ENCODE results near the gene P4HA3.

Gene P4HA3

GRCh38 chr11:74330075-74330858, 18.8 kb upstream of the P4HA3 start:
- H3K9ac ChIP-seq (ENCODE audit: low read depth, low read length): no peak overlapping the region
- no peaks in the 10 kb centered on the region for H3K27me3 ChIP-seq (ENCODE audit: control insufficient read depth, insufficient read depth, low read length)
- H3K36me3 ChIP-seq (ENCODE audit: control insufficient read depth, insufficient read depth, low read length): 0 out of 2 replicates have a peak, but pooled peaks cover 4% of the 10 kb centered on the region
- H3K9me3 ChIP-seq (ENCODE audit: control insufficient read depth, insufficient read depth, low read length): no peaks in the 10 kb centered on the region
- H3K4me3 ChIP-seq (ENCODE audit: low read depth, low read length): no peak overlapping the region
- no peak overlapping the region for H3K27ac ChIP-seq (ENCODE audit: low read depth, low read length)
- no peaks in the 10 kb centered on the region for H3K4me1 ChIP-seq (ENCODE audit: control insufficient read depth, insufficient read depth, low read length)

GRCh38 chr11:74327076-74327475, 15.6 kb upstream of the P4HA3 start:
- no peaks in the 10 kb centered on the region for H3K27me3 ChIP-seq (ENCODE audit: control insufficient read depth, insufficient read depth, low read length)
- H3K36me3 ChIP-seq (ENCODE audit: control insufficient read depth, insufficient read depth, low read length): 0 out of 2 replicates have a peak, but pooled peaks cover 4% of the 10 kb centered on the region
- no peak overlapping the region for H3K4me3 ChIP-seq (ENCODE audit: low read depth, low read length)
- H3K27ac ChIP-seq (ENCODE audit: low read depth, low read length): no peak overlapping the region
- H3K4me1 ChIP-seq (ENCODE audit: control insufficient read depth, insufficient read depth, low read length): no peaks in the 10 kb centered on the region
- no peak overlapping the region for H3K9ac ChIP-seq (ENCODE audit: low read depth, low read length)
- H3K9me3 ChIP-seq (ENCODE audit: control insufficient read depth, insufficient read depth, low read length): no peaks in the 10 kb centered on the region

GRCh38 chr11:74326665-74327064, 15.2 kb upstream of the P4HA3 start:
- no peak overlapping the region for H3K4me3 ChIP-seq (ENCODE audit: low read depth, low read length)
- H3K9me3 ChIP-seq (ENCODE audit: control insufficient read depth, insufficient read depth, low read length): no peaks in the 10 kb centered on the region
- H3K4me1 ChIP-seq (ENCODE audit: control insufficient read depth, insufficient read depth, low read length): no peaks in the 10 kb centered on the region
- no peak overlapping the region for H3K9ac ChIP-seq (ENCODE audit: low read depth, low read length)
- no peaks in the 10 kb centered on the region for H3K27me3 ChIP-seq (ENCODE audit: control insufficient read depth, insufficient read depth, low read length)
- 0 out of 2 replicates have a peak, but pooled peaks cover 3% of the 10 kb centered on the region for H3K36me3 ChIP-seq (ENCODE audit: control insufficient read depth, insufficient read depth, low read length)
- no peak overlapping the region for H3K27ac ChIP-seq (ENCODE audit: low read depth, low read length)

- H3K27me3 ChIP-seq (ENCODE audit: control insufficient read depth, insufficient read depth, low read length): no peaks in the 10 kb centered on the region
- no peak overlapping the region for H3K9ac ChIP-seq (ENCODE audit: low read depth, low read length)
- no peaks in the 10 kb centered on the region for H3K4me1 ChIP-seq (ENCODE audit: control insufficient read depth, insufficient read depth, low read length)
- no peaks in the 10 kb centered on the region for H3K9me3 ChIP-seq (ENCODE audit: control insufficient read depth, insufficient read depth, low read length)
- no peak overlapping the region for H3K4me3 ChIP-seq (ENCODE audit: low read depth, low read length)
- H3K27ac ChIP-seq (ENCODE audit: low read depth, low read length): no peak overlapping the region
- no peaks in the 10 kb centered on the region for H3K36me3 ChIP-seq (ENCODE audit: control insufficient read depth, insufficient read depth, low read length)
Observed at GRCh38 chr11:74325649-74326645, 14.5 kb upstream of the P4HA3 start.

GRCh38 chr11:74322667-74323066, 11.2 kb upstream of the P4HA3 start:
- H3K36me3 ChIP-seq (ENCODE audit: control insufficient read depth, insufficient read depth, low read length): no peaks in the 10 kb centered on the region
- H3K9me3 ChIP-seq (ENCODE audit: control insufficient read depth, insufficient read depth, low read length): no peaks in the 10 kb centered on the region
- no peak overlapping the region for H3K9ac ChIP-seq (ENCODE audit: low read depth, low read length)
- H3K4me1 ChIP-seq (ENCODE audit: control insufficient read depth, insufficient read depth, low read length): no peaks in the 10 kb centered on the region
- no peak overlapping the region for H3K4me3 ChIP-seq (ENCODE audit: low read depth, low read length)
- no peaks in the 10 kb centered on the region for H3K27me3 ChIP-seq (ENCODE audit: control insufficient read depth, insufficient read depth, low read length)
- no peak overlapping the region for H3K27ac ChIP-seq (ENCODE audit: low read depth, low read length)

- no peaks in the 10 kb centered on the region for H3K36me3 ChIP-seq (ENCODE audit: control insufficient read depth, insufficient read depth, low read length)
- H3K9me3 ChIP-seq (ENCODE audit: control insufficient read depth, insufficient read depth, low read length): no peaks in the 10 kb centered on the region; the same call in 1 of the 2 replicates
- H3K27ac ChIP-seq (ENCODE audit: low read depth, low read length): no peak overlapping the region
- no peak overlapping the region for H3K9ac ChIP-seq (ENCODE audit: low read depth, low read length)
- H3K27me3 ChIP-seq (ENCODE audit: control insufficient read depth, insufficient read depth, low read length): no peaks in the 10 kb centered on the region
- H3K4me1 ChIP-seq (ENCODE audit: control insufficient read depth, insufficient read depth, low read length): no peaks in the 10 kb centered on the region
- H3K4me3 ChIP-seq (ENCODE audit: low read depth, low read length): no peak overlapping the region
Observed at GRCh38 chr11:74321487-74322188, 10.2 kb upstream of the P4HA3 start.

- Histone ChIP-seq H3K9me3 (ENCODE audit: control insufficient read depth, insufficient read depth, low read length) (no peaks in the 10 kb centered on the region; the same call in 1 of the 2 replicates), H3K27me3 (ENCODE audit: control insufficient read depth, insufficient read depth, low read length) (no peaks in the 10 kb centered on the region), H3K27ac (ENCODE audit: low read depth, low read length) (no peak overlapping the region), H3K4me1 (ENCODE audit: control insufficient read depth, insufficient read depth, low read length) (no peaks in the 10 kb centered on the region), H3K36me3 (ENCODE audit: control insufficient read depth, insufficient read depth, low read length) (no peaks in the 10 kb centered on the region), H3K4me3 (ENCODE audit: low read depth, low read length) (no peak overlapping the region), H3K9ac (ENCODE audit: low read depth, low read length) (no peak overlapping the region)
Observed at GRCh38 chr11:74320538-74320937, 9.1 kb upstream of the P4HA3 start.

GRCh38 chr11:74319139-74319816, 7.8 kb upstream of the P4HA3 start:
- Histone ChIP-seq H3K27me3 (ENCODE audit: control insufficient read depth, insufficient read depth, low read length) (no peaks in the 10 kb centered on the region), H3K9me3 (ENCODE audit: control insufficient read depth, insufficient read depth, low read length) (no peaks in the 10 kb centered on the region; the same call in 1 of the 2 replicates), H3K4me1 (ENCODE audit: control insufficient read depth, insufficient read depth, low read length) (no peaks in the 10 kb centered on the region), H3K9ac (ENCODE audit: low read depth, low read length) (no peak overlapping the region), H3K4me3 (ENCODE audit: low read depth, low read length) (no peak overlapping the region), H3K36me3 (ENCODE audit: control insufficient read depth, insufficient read depth, low read length) (no peaks in the 10 kb centered on the region), H3K27ac (ENCODE audit: low read depth, low read length) (no peak overlapping the region)

- no peak overlapping the region for H3K4me3 ChIP-seq (ENCODE audit: low read depth, low read length)
- H3K4me1 ChIP-seq (ENCODE audit: control insufficient read depth, insufficient read depth, low read length): no peaks in the 10 kb centered on the region
- no peaks in the 10 kb centered on the region for H3K36me3 ChIP-seq (ENCODE audit: control insufficient read depth, insufficient read depth, low read length)
- no peaks in the 10 kb centered on the region; the same call in 1 of the 2 replicates for H3K9me3 ChIP-seq (ENCODE audit: control insufficient read depth, insufficient read depth, low read length)
- peaks cover 1% of the 10 kb centered on the region for H3K27me3 ChIP-seq (ENCODE audit: control insufficient read depth, insufficient read depth, low read length)
- H3K9ac ChIP-seq (ENCODE audit: low read depth, low read length): no peak overlapping the region
- no peak overlapping the region for H3K27ac ChIP-seq (ENCODE audit: low read depth, low read length)
Observed at GRCh38 chr11:74318241-74318932, 6.9 kb upstream of the P4HA3 start.
